ENCODE results near the gene NTN1. TPM values are rescaled to one million over a fixed set of nuclear protein-coding genes. Genes with fewer than 3 reads are reported as not detected.

The NTN1 gene
- under 0.01 and 0.28 TPM in 2 replicates for total RNA-seq

GRCh38 chr17:9021158-9021991, at the start of gene NTN1:
Gene NTN1, plus strand, starts transcription at chr17:9021510. Its CDS starts 864 bp downstream, at chr17:9022374.

Other genes starting within 250 kb of the NTN1 start
- not detected in 2 replicates for gene MFSD6L, start 222.1 kb upstream of the NTN1 start, total RNA-seq
- under 0.01 and 0.38 TPM in 2 replicates for gene PIK3R6, start 153.8 kb upstream of the NTN1 start, total RNA-seq
- gene PIK3R5, start 55.8 kb upstream of the NTN1 start, total RNA-seq, result under 0.01 and 0.38 TPM in 2 replicates